Measurements from ENCODE around the gene ARHGAP26. TPM values are rescaled to one million over a fixed set of nuclear protein-coding genes. Genes with fewer than 3 reads are reported as not detected.
A peak's percentile ranks its signal among the peaks of the same experiment; 100 is the strongest.

Gene ARHGAP26
- total and polyA plus RNA-seq, 7 donors = 2.5 to 28.7 (median 12.0) TPM

DNA sequence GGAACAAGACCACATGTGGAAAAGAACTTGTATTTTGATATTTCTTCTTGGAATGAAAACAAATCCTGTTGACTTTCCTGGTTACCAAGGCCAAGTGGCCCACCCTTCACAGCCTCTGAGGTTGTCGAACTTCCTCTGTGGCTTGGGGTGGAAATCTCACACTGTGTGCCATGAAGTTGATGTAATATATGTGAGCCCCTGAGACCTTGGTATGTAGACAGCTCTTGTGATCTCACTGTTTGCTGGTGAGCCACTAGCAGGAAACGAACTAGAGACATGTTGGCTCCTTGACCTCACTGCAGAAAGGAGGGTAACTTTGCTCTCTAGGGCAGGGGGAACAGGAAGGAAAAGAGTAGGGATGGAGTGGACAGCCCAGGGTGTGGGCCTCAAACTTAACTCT lies 159.4 kb downstream of the ARHGAP26 start:
- no peak for DNase-seq
- Histone ChIP-seq H3K4me3 (no peak overlapping the region), H3K36me3 (ENCODE audit: insufficient read depth in 1 of 2, low read depth in 1 of 2) (no peaks in the 10 kb centered on the region), H3K4me1 (peaks cover 15% of the 10 kb centered on the region), H3K27ac (peak overlapping the region; percentile 31), H3K27me3 (ENCODE audit: insufficient read depth in 3 of 3, low read length in 2 of 3) (no peaks in the 10 kb centered on the region), H3K9me3 (no peaks in the 10 kb centered on the region)
- intact Hi-C loops (cut with DNase I) = loop anchor here (5.0 to 10.0 kb wide), 4 partner anchors 33 to 898 kb away; partner anchors contain the start of gene NR3C1 (in 2 of the 2)
- ATAC-seq = peak in 3 of 4 donors; percentile 19 to 63 (median 28)
- WGBS, 3 donors = 61 to 66% (median 64%) methylated on average over 2 of the region's 2 CpGs
- TF ChIP-seq, protein P1, sequence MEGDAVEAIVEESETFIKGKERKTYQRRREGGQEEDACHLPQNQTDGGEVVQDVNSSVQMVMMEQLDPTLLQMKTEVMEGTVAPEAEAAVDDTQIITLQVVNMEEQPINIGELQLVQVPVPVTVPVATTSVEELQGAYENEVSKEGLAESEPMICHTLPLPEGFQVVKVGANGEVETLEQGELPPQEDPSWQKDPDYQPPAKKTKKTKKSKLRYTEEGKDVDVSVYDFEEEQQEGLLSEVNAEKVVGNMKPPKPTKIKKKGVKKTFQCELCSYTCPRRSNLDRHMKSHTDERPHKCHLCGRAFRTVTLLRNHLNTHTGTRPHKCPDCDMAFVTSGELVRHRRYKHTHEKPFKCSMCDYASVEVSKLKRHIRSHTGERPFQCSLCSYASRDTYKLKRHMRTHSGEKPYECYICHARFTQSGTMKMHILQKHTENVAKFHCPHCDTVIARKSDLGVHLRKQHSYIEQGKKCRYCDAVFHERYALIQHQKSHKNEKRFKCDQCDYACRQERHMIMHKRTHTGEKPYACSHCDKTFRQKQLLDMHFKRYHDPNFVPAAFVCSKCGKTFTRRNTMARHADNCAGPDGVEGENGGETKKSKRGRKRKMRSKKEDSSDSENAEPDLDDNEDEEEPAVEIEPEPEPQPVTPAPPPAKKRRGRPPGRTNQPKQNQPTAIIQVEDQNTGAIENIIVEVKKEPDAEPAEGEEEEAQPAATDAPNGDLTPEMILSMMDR (IDR thresholded peaks at IDR 0.05) = no peak

DNA sequence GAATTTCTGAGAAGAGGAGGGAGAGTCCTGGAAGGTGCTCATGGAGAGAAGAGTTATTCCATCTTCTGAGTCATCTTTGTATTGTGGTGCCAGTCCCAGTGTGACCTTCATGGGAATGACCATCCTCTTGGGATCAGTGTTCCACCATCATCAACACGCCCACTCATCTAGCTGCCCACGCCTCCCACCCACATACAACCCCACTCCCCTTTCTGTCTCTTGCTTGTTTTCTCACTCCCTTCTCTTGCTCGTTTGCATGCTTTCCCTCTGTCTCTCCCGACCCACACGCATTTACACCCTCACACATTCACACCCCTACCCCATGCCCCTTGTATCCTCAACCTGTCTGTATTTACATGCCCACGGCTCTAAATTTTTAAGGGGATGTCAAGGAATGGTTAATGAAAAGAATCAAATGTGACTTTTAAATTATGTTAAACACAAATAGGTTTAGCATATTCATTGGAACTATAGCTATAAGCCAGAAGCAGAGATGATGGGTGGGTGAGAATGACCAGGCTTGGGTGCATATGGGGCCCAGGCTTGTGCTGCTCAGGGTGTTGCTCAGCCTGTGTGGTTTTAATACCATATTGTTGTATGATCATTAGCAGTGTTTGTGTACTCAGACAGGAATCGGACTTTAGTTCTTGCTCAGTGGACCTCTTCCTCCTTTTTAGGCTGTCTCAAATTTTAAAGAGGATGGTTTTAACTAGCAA lies 160.4 kb downstream of the ARHGAP26 start:
- Histone ChIP-seq H3K4me3 (no peak overlapping the region), H3K36me3 (ENCODE audit: insufficient read depth in 1 of 2, low read depth in 1 of 2) (no peaks in the 10 kb centered on the region), H3K27ac (no peak overlapping the region), H3K27me3 (ENCODE audit: insufficient read depth in 3 of 3, low read length in 2 of 3) (no peaks in the 10 kb centered on the region), H3K4me1 (peaks cover 22% of the 10 kb centered on the region), H3K9me3 (no peaks in the 10 kb centered on the region)
- ATAC-seq = no peak
- TF ChIP-seq, protein P1 (IDR thresholded peaks at IDR 0.05) = no peak
- no peak for DNase-seq
- intact Hi-C loops (cut with DNase I) = no loop called here
- WGBS, 3 donors = 93 to 96% (median 95%) methylated on average over 7 of the region's 7 CpGs

DNA sequence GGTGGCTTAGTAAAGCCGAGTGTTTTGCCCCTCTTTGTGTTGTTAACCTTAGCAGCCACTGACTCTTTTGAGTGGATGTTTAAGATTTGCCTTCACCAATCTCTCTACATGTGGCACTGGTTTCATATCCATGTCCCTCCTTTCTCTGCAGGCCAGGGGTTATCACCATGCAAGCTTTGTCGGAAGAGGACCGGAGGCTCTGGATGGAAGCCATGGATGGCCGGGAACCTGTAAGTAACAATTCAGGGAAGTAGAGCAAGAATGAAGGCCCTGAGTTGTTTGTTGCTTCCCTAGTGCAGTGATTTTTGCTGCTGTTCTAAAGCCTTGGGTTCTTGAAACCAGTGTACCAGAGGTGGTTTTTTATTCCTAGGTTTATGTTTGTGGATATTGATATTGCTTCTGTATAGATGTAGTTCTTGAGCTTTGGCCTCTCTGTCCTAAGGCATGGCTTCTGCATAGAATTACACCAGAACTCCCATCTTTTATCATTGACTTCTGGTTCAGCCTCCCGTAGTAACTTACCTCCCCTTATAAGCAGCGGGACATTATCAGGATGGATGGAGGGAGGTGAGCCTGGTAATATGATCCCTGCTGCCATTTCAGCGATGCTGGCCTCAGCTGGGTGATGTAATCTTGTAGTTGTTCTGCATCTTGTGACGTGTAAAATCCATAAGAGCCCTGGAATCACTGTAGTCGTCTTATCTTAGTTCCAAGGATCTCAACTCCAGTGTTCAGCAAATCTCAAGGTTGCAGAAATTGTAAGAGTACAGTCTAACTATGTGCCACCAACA lies 161.9 kb downstream of the ARHGAP26 start:
- Histone ChIP-seq H3K36me3 (ENCODE audit: insufficient read depth in 1 of 2, low read depth in 1 of 2) (no peaks in the 10 kb centered on the region), H3K27ac (no peak overlapping the region), H3K4me3 (no peak overlapping the region), H3K4me1 (peaks cover 22% of the 10 kb centered on the region), H3K9me3 (no peaks in the 10 kb centered on the region), H3K27me3 (ENCODE audit: insufficient read depth in 3 of 3, low read length in 2 of 3) (no peaks in the 10 kb centered on the region)
- intact Hi-C loops (cut with DNase I) = no loop called here
- 75 to 78% (median 76%) methylated on average over 9 of the region's 9 CpGs for WGBS, 3 donors
- TF ChIP-seq, protein P1 (IDR thresholded peaks at IDR 0.05) = no peak
- ATAC-seq (no peak), DNase-seq (no peak)

DNA sequence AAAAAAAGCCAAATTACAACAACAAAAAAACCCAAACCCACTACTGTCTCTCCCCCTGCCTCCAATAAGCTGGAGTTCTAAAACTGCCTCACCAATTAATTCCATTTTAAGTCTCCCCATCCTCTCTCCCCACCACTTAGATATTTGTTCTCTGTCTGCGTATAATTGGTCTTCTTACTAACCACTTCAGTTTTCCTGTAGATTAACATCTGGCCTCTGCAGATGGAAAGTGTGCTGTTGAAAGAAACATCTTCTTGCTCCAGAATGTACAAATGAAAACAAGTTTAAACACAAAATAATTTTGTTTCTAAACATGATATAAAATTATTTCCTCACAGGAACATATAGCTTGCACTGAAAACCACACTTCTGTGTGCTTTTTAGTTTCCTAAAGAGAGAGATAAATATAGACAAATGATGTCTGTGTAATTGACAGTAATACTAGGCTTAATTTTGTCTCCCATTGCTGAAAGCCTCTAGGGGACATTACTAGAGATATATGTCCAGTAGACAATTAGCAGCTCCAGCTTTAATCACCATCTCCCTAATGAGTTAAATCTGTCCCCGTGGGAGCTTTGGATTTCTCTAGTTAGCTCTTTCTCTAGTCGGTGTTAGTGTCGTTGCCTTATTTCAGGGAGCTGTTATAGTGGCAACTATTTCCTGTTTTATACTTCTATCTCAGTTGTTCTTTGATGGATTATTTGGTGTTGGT lies 164.0 kb downstream of the ARHGAP26 start:
- TF ChIP-seq, protein P1 (IDR thresholded peaks at IDR 0.05) = no peak
- 69 to 80% (median 71%) methylated on average over 4 of the region's 4 CpGs for WGBS, 3 donors
- Histone ChIP-seq H3K9me3 (no peaks in the 10 kb centered on the region), H3K27ac (no peak overlapping the region), H3K36me3 (ENCODE audit: insufficient read depth in 1 of 2, low read depth in 1 of 2) (no peaks in the 10 kb centered on the region), H3K4me1 (peaks cover 39% of the 10 kb centered on the region), H3K4me3 (no peak overlapping the region), H3K27me3 (ENCODE audit: insufficient read depth in 3 of 3, low read length in 2 of 3) (no peaks in the 10 kb centered on the region)
- intact Hi-C loops (cut with DNase I) = no loop called here
- ATAC-seq (no peak), DNase-seq (no peak)
